GM21576 (cell line): ENCODE measurements around the gene CCDC141.

Experiments
- ATAC-seq: cut with Tn5 transposase; IDR thresholded peaks from one replicate; pipeline ENCODE4 v1.9.1; 2021; ENCODE audit warnings: mild to moderate bottlenecking, moderate library complexity; ENCODE audit not compliant: unreplicated experiment

Gene CCDC141

GRCh38 chr2:178913049-178913441 lies 136.9 kb downstream of the CCDC141 start:
- ATAC-seq, result no peak

- ATAC-seq, result no peak
Measured at GRCh38 chr2:178912416-178913048, 137.4 kb downstream of the CCDC141 start.

- ATAC-seq, result no peak
Measured at GRCh38 chr2:178911039-178911438, 138.9 kb downstream of the CCDC141 start.

DNA sequence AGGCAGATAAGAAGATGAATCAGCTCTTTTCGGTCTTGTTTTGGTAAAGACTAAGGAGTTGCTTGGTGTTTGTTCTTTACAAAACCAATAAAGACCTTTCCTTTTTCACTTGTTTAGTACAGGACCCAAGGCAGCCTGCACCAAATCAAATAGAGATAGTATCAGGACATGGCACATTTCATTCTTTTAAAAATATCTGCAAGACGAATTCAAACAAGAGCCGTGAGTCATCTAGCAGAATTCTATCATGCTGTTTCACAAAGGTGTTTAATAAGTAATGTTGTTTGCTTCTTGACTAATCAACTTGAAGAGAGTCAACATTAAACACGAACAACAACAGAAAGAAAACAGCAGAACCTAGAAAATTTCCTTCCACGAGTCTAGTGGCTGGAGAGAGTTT lies 139.9 kb downstream of the CCDC141 start:
- ATAC-seq, result no peak

GRCh38 chr2:178909507-178909906 lies 140.4 kb downstream of the CCDC141 start:
- ATAC-seq, result no peak

DNA sequence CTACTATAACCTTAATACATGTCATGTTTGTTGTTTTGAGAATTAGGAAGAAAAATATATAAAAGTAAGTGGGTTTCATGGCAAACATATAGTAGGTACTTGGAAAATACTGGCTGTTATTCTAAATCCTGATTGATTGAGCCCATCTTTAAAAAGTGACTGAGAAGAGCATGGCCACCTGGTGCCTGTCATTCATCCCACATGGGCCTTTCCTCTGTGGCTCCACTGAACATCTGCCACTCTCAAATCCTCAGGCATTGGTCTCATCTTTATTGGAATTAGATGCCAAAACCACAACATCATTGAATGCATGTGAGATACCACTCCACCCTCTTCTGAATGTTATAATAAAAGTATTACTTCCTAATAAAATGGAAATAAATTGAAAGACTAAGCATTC lies 141.1 kb downstream of the CCDC141 start:
- ATAC-seq, result no peak

DNA sequence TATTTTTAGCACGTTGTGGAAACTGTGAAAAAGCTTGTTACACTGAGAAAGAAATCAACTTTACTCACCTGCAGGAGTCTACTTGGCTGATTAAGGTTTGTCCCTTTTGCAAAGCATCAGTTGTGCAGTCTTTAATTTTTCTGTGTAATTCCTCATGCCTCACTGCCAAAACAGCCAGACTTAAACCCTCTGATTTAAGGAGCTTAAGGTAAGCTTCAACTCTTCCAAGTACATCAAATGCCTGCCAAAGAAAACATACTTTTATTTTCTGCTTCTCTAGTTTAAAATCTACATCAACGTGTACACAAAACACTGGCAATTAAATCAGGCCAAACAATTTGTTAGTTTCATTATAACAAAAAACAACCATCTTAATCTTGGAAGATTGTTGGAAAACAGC lies 144.7 kb downstream of the CCDC141 start:
- no peak for ATAC-seq

DNA sequence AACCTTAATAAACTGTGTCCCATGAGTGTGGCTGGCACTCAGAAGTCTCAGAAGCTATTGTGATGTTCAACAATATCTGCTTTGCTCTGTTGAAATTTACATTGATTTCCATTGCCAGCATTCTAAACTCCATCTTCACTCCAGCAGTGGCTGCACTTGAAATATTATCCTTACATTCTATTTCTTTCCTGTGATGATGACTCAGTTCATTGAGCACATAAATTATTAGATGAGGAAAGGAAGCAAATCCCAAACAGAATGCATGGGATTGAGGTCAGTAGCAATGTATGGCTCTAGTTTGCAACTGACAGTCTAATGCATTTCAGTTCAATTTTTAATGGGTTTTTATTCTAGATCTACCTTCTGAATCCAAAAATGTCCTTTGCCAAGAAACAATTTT lies 150.3 kb downstream of the CCDC141 start:
- ATAC-seq, result no peak

GRCh38 chr2:178895872-178896271 lies 154.1 kb downstream of the CCDC141 start:
- ATAC-seq, result no peak

DNA sequence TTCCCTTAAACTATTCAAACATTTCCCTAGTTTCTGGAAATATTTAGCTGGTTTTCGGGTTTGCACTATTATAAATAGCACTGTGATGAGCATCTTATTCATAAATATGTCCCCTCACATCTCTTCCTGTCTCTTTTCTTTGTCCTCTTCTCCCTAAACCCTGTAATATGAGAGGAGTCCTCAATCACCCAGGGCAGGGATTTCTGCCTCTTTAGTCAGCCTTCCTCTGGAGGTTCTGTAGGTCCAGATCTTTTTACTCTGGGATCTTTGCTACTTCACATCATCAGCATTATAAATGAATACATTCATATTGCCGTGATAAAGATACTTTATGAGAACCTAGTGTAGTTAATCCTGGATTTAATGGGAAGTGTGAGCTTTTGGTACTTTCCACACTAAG lies 154.8 kb downstream of the CCDC141 start:
- ATAC-seq, result no peak

DNA sequence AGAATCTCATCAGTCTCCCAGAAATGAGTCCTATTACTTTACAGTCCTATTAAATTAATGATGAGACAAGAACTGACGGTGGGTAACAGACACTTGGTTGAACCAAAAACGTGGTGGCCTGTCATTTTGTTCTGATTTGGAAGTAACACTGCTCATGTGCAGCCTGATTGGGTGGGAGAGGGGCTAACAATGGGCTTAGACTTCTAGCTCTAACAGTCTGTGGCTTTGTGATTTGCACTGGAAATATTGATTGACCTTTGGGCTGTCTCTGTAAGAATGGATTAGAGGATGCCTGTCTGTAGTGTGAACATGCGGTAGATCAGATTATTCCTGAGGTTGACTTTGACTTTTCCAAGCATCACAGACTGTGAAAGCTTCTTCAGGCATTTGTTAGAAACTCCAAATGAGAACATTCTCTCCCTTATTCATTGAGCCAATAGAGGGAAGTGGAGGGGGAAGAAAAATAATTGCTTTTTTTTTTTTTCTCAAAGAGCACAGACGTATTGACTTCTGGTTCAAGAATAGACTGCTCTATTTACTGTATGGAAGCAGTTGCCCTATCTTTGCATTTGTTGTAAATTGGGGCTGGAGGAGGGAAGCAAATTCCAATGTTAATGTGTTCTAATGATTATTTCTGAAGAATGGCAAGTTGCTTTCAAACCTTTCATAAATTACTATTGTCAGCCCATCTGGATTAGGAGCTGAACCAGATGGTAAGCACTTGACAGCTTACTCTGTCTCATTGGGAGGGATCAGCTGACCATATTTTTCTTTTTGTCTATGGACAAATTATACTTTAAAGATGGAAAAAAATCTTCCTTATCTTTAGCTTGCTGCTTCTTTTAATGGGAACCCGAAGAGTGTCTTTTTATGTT lies 156.9 kb downstream of the CCDC141 start:
- ATAC-seq, result no peak

GRCh38 chr2:178891959-178892485 lies 157.9 kb downstream of the CCDC141 start:
- ATAC-seq, result no peak

DNA sequence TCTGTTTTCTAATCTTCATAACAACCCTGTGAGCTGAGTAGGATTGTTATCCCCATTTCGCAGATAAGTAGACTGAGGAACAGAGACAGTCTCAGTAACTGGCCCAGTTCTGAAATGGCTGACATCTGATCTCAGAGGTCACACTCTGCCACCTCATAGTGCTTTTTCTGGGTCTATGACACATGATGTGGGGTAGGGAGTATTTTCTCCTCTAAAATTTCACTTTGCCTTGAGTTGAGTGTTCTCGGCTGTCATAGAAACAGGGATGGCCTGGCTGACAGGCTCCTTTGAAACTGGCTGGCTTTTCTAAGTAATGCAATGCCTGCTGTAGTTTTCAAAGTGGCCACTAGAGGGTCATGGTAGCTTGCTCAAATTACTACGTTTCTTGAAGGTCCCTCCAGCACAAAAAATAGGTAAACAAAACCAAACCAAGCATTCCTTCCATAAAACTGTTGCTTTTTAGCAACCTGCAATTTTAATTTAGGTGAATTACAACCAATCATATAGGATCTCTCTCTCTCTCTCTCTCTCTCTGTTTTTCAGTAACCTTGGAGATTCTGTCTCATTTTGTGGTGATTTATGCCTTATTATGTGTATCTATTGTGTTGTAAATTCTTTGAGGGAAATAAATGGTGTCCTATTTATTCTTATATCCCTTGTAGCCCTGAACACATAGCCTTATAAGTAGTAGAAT lies 158.5 kb downstream of the CCDC141 start:
- peak; percentile 94 for ATAC-seq

GRCh38 chr2:178886006-178886405 lies 163.9 kb downstream of the CCDC141 start:
- ATAC-seq, result no peak

GRCh38 chr2:178884440-178884839 lies 165.5 kb downstream of the CCDC141 start:
- ATAC-seq, result no peak

DNA sequence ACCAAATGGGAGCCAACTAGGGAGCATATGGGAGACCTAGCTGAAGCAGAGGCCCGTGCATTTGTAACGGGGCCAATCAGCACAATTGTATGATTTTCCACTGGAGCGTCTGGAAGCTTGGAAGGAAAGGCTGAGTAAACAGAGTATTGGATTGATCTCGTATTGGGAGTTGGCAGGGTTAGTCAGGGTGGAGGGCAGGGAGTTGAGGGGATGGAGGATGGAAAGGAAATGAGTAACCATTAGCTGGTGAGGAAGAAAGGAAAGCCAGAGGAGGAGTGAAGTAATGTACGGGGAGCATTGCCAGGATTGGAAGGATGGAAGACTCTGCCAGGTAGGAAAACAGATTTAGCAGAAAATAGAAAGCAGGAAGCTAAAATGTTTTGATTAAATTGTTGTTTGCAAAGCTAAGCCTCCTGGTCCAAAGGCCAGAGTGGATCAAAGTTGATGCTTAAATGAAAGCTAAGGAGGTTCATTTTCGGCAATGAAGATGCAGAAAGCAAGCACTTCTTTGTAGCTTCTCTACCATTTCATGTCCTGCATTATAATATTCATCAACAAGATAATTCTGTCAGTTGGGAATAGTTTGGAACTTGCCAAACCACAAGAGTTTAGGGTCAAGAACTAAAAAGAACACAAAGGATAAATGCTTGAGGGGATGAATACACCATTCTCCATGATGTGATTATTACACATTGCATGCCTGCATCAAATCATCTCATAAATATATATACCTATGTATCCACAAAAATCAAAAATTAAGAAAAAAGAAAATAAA lies 167.1 kb downstream of the CCDC141 start:
- no peak for ATAC-seq

- ATAC-seq, result no peak
Measured at GRCh38 chr2:178881075-178881474, 168.9 kb downstream of the CCDC141 start.

GRCh38 chr2:178880257-178880656 lies 169.7 kb downstream of the CCDC141 start:
- no peak for ATAC-seq

DNA sequence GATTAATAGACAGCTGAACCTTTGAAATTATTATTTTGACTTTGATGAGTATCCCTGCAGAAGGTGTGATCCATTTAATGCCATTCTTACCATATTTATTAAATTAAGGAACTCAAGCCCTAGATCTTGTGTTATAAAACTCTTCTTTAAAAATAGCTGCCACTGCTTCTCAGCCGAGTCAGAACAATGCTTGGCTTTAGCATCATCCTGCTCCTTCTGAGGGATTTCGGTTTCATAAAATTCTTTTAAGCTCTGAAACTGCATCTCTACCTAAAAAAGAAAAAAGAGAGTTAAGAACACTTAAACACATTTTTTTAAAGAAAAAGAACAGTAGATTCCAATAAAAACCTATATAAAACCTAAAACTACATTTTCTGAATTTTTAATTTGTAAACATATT lies 172.1 kb downstream of the CCDC141 start:
- no peak for ATAC-seq

GRCh38 chr2:178874529-178875240 lies 175.3 kb downstream of the CCDC141 start:
- ATAC-seq, result no peak
